ENCODE measurements around the gene SYT1. TPM values are rescaled to one million over a fixed set of nuclear protein-coding genes. Genes with fewer than 3 reads are reported as not detected.

SYT1 gene
- total and polyA plus RNA-seq, 2 experiments from 2014 or later = 48.7 to 51.7 TPM

GRCh38 chr12:78916845-78917480 lies 52.4 kb downstream of the SYT1 start (continued):
- no peak for TF ChIP-seq ZNF462 (CRISPR knock-in tag; IDR thresholded peaks at IDR 0.05)
- no peak for TF ChIP-seq NANOG (IDR thresholded peaks at IDR 0.05; ENCODE audit: borderline replicate concordance)

GRCh38 chr12:78917513-78917912 lies 52.9 kb downstream of the SYT1 start:
- Mint-ChIP-seq H3K27me3 (ENCODE audit: insufficient read depth, low read depth, poor library complexity) (no peaks in the 10 kb centered on the region), H3K27ac (peak overlapping the region; percentile 94)
- no peak overlapping the region for H3K4me2 ChIP-seq
- TF ChIP-seq EZH2 (IDR thresholded peaks at IDR 0.05; ENCODE audit: low read depth, unreplicated experiment) = no peak
- TF ChIP-seq POLR2AphosphoS5 (IDR thresholded peaks at IDR 0.05; ENCODE audit: low read depth) = no peak
- no peak for TF ChIP-seq NANOG (IDR thresholded peaks at IDR 0.05; ENCODE audit: borderline replicate concordance)
- no peak for TF ChIP-seq REST (IDR thresholded peaks at IDR 0.05; ENCODE audit: unreplicated experiment)
- no peak for TF ChIP-seq ETS1 (IDR thresholded peaks at IDR 0.05)
- TF ChIP-seq EZH2phosphoT487 (IDR thresholded peaks at IDR 0.05; ENCODE audit: unreplicated experiment) = no peak
- TF ChIP-seq STAT1 (IDR thresholded peaks at IDR 0.05; ENCODE audit: unreplicated experiment) = no peak
- TF ChIP-seq JUNB (IDR thresholded peaks at IDR 0.05; ENCODE audit: unreplicated experiment) = no peak
- TF ChIP-seq CREB1 (CRISPR knock-in tag; IDR thresholded peaks at IDR 0.05; ENCODE audit: low read depth) = no peak
- TF ChIP-seq CTCF (conservative IDR thresholded peaks at IDR 0.05; ENCODE audit: low read depth in 2 of 2) = no peak
- TF ChIP-seq ZNF331 (CRISPR knock-in tag; IDR thresholded peaks at IDR 0.05; ENCODE audit: low read depth) = no peak

More at GRCh38 chr12:78917513-78917912, 52.9 kb downstream of the SYT1 start:
- no peaks in the 10 kb centered on the region for H3K36me3 ChIP-seq (ENCODE audit: insufficient read depth)
- no peaks in the 10 kb centered on the region for H3K36me3 Mint-ChIP-seq (ENCODE audit: low read depth)
- H3K27me3 ChIP-seq (ENCODE audit: insufficient read depth) = no peaks in the 10 kb centered on the region
- DNase-seq (ENCODE audit: low spot score) = no peak
- H3K4me1 Mint-ChIP-seq = peaks cover 39% of the 10 kb centered on the region
- H3K4me3 ChIP-seq = no peak overlapping the region
- H3K27ac ChIP-seq (ENCODE audit: low read depth) = no peak overlapping the region; the same call in 1 of the 2 replicates
- H4K20me1 ChIP-seq (replicated peaks; ENCODE audit: insufficient read depth) = no peaks in the 10 kb centered on the region; the same call in 1 of the 2 replicates
- H3K4me3 Mint-ChIP-seq = no peak overlapping the region
- no peaks in the 10 kb centered on the region for H3K9me2 ChIP-seq (ENCODE audit: insufficient read depth)
- no peaks in the 10 kb centered on the region for H3F3A ChIP-seq (replicated peaks; ENCODE audit: low read depth)
- no peak for ATAC-seq
- H2AFZ ChIP-seq = no peak overlapping the region
- no peaks in the 10 kb centered on the region for H3K9me3 Mint-ChIP-seq
- H3K79me2 ChIP-seq (replicated peaks; ENCODE audit: insufficient read depth) = peaks cover 17% of the 10 kb centered on the region; the same call in 1 of the 2 replicates
- peaks cover 40% of the 10 kb centered on the region for H3K4me1 ChIP-seq (ENCODE audit: insufficient read depth)
